Cardiac fibroblast (primary cell): ENCODE measurements around the gene PLA2G4B.
A peak's percentile ranks its signal among the peaks of the same experiment; 100 is the strongest.

Experiments used
- DNase-seq, 2 donors: peaks; one replicate each; pipeline versions ENCODE4 v3.0.0 to v3.0.0-alpha.2; 2010; ENCODE audit warnings: low read depth in 2 of 2
- H3K4me3 ChIP-seq, 2 donors: replicated peaks in 1 of 2; 1 replicate in 1 of 2; 2 replicates in 1 of 2; pipeline ENCODE4 v1.5.1; 2011; ENCODE audit warnings: low read depth in 2 of 2, low read length in 2 of 2, mild to moderate bottlenecking in 2 of 2, moderate library complexity in 1 of 2
- TF ChIP-seq, protein P1 (sequence below): IDR thresholded peaks from one replicate; pipeline ENCODE4 v1.5.1; 2011; ENCODE audit warnings: low read depth, mild to moderate bottlenecking, low read length, inconsistent platforms

The PLA2G4B gene

DNA sequence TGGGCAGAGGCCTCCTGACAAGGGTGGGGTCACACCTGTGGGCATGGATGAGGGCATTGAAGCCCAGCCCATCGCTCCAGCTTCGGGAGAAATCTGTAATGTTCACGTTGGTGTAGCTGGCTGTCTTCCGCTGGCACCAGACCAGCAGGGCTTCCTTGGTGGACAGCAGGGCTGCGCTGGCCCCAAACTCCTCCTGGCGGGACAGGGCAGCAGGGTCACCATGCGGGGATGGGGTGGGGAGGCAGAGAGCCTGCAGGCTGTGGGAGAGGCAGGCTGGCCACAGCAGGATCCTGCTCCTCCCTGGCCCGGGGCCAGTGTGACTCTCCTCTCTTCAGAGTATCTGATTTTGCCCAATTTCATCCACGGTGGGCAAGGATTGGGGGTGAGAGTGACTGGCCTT, 49.2 kb downstream of the PLA2G4B start:
- no peak for DNase-seq
- TF ChIP-seq, protein P1, sequence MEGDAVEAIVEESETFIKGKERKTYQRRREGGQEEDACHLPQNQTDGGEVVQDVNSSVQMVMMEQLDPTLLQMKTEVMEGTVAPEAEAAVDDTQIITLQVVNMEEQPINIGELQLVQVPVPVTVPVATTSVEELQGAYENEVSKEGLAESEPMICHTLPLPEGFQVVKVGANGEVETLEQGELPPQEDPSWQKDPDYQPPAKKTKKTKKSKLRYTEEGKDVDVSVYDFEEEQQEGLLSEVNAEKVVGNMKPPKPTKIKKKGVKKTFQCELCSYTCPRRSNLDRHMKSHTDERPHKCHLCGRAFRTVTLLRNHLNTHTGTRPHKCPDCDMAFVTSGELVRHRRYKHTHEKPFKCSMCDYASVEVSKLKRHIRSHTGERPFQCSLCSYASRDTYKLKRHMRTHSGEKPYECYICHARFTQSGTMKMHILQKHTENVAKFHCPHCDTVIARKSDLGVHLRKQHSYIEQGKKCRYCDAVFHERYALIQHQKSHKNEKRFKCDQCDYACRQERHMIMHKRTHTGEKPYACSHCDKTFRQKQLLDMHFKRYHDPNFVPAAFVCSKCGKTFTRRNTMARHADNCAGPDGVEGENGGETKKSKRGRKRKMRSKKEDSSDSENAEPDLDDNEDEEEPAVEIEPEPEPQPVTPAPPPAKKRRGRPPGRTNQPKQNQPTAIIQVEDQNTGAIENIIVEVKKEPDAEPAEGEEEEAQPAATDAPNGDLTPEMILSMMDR, result no peak
- no peak overlapping the region for H3K4me3 ChIP-seq

DNA sequence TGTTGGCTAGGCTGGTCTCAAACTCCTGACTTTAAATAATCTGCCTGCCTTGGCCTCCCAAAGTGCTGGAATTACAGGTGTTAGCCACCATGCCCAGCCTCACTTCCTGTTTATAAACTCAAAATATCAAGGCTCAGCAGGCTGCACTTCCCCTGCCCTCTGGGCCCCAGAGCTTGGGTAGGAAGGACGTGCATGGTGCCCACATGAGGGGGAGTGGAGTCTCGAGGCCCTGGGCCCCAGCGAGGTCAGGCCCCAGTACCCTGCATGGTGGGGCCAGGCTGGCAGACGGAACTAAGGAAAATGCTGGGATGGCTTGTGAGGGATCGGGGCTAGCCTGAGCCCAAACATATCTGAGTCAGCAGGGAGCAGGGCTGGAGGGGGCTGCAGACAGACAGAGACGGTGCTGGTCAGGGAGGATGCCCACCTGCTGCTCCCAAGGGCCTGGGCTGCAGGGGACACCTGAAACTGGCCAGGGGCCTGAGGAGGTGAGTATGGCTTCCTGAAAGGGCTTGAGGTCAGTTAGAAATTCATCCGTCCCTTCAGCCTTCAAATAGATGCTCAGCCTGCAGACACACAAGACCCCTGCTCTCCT, 50.1 kb downstream of the PLA2G4B start:
- TF ChIP-seq, protein P1, result no peak
- no peak for DNase-seq
- H3K4me3 ChIP-seq, result no peak overlapping the region

DNA sequence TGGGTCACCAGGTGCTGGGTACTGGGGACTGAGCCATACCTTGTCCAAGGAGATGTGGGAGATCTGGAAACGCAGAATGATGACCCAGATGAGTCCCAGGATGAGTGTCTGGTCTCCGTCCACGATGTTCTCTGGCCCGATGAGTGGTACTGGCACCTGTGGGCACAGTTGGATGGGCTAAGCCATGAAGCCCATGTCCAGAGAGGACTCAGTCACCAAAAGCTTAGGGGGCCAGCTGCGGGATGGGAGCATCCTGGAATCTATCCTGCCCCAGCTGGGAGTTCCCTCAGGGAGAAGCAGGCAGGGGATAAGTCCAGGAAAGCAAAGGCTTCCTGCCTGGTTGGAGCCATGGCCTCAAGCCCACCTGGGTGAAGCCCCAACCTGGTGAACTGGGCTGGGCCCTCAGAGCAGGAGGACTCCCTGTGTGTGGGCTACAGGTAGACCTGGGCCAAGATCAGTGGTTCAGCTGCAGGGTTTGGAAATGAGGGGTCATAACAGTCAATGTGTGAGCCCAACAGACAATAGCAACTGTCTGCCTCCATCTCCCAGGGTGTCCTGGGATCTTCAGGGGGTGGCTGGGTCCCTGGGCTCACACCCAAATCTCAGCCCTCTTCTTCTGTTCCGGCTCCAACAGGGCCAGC, 51.5 kb downstream of the PLA2G4B start:
- TF ChIP-seq, protein P1, result no peak
- no peak for DNase-seq
- no peak overlapping the region for H3K4me3 ChIP-seq

DNA sequence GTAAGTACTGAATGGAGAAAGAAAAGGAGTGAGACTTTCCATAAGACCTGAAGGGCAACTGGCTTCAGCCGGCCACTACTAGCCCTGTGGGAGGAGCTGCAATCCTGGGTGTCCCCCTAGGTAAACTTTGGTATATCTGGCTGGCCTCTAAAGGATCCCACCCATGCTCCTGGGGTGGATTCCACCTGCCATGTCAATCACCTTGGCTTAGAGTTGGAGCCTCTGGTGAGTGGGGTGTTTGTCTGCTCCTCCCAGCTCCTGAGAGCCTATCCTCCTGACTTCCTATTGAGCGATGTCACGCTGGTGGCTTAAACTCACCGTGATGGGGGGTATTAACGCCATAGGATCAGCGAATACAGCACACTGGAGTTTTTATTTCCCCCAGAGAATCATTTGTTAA, 52.6 kb downstream of the PLA2G4B start:
- TF ChIP-seq, protein P1, result no peak
- no peak overlapping the region for H3K4me3 ChIP-seq
- DNase-seq, result no peak

DNA sequence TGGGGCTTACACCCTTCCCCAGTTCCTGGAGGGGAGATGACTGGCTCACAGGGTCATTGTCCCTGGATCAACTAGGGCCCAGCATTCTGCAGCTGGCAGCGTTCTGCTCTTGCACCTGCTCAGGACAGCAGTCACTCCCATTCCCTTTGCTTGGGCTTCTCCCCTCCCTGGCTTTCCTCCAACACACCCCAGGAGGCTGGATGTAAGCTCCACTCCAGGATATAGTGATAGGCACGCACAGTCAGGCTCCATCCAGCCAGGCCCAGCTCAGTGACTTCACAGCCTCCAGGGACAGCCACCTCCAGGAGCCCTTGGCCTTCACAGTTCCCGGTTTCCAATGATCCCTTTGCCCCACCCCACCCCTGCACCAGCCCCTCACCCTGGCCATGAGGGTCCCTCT, 53.3 kb downstream of the PLA2G4B start:
- DNase-seq, result no peak
- TF ChIP-seq, protein P1, result no peak
- no peak overlapping the region for H3K4me3 ChIP-seq

DNA sequence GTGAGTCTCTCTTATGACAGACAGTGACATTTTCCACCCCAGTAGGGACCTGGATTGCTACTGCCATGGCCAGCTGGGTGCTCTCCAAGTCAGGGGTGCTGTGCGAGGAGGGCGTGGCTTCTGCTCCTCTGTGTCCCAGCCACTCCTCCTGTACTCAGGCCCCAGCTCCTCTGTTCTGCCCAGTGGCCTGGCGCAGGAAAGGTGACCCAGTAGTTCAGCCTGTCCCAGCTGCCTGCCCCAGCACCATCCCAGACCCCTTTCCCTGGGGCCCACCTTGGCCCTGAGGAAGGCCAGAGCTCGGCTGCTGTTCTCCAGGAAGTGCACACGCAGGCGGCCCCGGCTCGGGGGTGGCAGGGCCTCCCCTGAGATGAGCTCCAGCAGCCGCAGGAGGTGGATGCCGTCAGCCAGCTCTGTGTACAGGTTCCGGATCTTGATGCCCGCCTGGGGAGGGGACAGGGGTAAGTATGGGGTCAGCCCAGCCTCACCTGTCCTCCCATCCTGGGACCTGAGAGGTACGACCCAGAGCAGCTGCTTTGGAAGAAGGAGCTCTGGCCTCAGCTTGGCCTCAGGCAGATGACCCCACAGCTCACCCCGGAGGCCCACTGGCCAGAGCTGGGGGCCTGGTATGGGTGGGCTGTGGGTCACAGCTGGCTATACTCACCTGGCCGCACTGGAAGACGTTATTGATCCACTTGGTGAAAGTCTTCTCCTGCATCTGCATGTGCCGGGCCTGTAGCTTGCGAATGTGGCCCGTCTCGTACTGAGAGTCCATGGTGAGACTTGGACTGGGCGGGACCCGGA, 54.2 kb downstream of the PLA2G4B start:
- DNase-seq, result peak in 1 of 2 donors; percentile 17
- H3K4me3 ChIP-seq, result no peak overlapping the region
- TF ChIP-seq, protein P1, result no peak
